Measurements from ENCODE around the gene RCHY1.
"Not testable (repeated sequence)": the region's sequence is repeated elsewhere in the genome, so short reads cannot be mapped to it uniquely, and the experiment has no call there.

Gene RCHY1

DNA sequence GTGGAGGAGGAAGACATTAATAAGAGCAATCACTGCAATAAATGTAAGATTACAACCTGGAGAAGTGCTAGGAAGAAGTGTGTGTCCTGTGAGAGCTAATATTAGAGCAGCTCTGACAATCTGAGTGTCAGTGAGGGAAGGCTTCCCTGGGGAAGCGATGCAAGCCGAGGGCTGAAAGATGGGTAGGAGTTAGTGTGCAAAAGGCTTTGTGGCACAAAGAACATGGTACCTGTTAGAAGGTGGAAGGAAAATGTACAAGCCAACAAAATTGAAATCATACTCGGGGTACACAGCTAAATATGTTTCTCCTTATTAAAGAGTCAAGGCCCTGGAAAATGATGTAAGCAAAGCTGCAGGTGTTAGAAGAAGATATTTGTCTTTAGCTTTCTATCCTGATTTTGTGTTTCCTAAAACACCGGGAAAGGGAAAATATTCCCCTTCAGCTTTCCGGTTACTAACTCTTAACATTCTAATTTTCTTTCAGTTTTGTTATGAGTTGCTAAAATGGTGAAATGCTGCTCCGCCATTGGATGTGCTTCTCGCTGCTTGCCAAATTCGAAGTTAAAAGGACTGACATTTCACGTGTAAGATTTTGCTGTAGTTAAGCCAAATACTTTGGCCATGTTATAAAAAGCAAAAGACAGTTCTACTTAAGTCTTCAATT lies 878 bp upstream of the RCHY1 start:
- no peak for DNase-seq (ENCODE audit: low read depth)

- no peak for DNase-seq (ENCODE audit: low read depth)
Observed at GRCh38 chr4:75513526-75514130, 575 bp downstream of the RCHY1 start.

DNA sequence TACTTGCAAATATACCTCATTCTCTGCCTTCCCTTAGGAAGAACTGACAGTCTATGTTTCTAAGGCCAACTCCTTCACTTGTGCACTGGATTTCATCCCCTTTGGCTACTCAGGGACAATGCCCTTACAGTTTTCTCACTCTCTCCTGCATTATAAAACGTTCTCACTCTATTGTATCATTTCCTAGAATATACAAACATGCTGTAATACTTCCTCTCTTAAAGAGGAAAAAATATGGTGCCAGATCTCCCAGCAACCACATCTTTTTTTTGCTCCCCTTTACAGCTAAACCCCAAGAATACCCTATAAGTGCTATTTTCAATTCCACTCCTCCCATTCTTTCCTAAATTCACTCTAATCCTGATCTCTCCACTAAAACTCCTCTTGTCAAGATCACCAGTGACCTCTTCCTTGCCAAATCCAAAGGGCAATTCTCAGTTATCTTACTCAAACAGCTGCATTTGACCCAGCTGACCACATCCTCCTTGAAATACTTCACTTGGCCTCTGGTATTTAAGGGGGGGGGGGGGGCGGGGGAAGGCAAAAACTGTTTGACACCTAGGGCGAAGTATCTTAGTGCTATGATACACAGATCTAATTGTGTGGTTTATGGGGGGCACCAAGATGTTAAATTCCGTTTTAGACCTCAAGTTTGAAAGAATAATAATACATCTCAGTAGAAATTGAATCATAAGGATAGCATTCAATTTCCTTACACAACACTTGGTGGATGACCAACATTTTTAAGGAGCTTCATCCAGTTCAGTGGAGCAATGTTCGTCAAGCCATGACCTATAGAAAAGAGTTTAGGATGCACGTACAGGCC lies 1.6 kb downstream of the RCHY1 start:
- DNase-seq (ENCODE audit: low read depth) = no peak

DNA sequence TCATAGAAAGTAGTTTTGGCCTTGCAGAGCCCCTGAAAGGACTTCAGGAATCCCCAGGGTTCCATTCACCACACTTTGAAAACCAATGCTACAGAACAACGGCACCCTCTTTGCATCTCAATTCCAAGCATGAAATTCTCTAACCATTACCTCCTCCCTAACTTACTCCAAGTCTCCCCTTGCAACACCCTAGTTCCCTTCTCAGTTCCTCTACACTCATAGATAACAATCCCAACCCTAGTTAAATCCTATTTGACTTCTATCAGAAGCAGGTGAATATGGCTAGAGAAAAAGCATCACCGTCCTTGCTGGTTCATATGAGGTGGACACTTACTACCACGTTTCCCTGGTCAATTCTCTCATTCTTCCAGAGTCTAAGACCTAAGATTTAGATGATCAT lies 2.4 kb downstream of the RCHY1 start:
- no peak for DNase-seq (ENCODE audit: low read depth)

- DNase-seq (ENCODE audit: low read depth) = not testable (repeated sequence)
Observed at GRCh38 chr4:75509592-75509991, 4.6 kb downstream of the RCHY1 start.

DNA sequence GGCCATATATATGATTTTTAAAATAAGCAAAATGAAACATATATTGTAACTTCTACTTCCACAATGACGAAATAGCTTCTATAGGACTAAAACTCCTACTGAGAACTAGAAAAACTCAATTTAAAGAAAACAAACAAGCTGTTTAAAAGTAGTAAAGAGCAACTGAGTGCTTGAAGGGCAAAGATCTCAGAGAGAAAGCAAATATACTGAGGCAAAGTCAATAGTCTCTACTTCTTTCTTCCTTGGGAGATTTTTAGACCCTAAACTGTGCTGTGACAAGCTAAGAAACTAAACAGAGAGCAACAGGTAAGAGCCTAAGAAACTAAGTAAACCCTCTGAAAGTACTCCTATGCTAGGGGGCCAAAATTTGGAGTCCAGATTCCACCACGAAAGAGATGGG lies 8.6 kb downstream of the RCHY1 start:
- DNase-seq (ENCODE audit: low read depth) = no peak

- no peak for DNase-seq (ENCODE audit: low read depth)
Observed at GRCh38 chr4:75502671-75503070, 11.5 kb downstream of the RCHY1 start.

DNA sequence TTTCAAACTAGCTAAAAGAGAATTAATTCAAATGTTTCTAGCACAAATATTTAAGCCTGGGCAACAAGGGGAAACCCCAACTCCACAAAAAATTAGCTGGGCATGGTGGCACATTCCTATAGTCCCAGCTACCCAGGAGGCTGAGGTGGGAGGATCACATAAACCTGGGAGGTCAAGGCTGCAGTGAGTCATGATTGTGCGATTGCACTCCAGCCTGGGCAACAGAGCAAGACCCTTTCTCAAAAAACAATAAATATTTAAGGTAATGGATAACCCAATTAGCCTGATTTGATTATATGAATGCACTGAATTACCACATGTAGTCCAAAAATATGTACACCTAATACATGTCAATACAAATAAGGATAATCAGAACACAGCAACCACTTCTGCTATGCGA lies 14.3 kb downstream of the RCHY1 start:
- no peak for DNase-seq (ENCODE audit: low read depth)

DNA sequence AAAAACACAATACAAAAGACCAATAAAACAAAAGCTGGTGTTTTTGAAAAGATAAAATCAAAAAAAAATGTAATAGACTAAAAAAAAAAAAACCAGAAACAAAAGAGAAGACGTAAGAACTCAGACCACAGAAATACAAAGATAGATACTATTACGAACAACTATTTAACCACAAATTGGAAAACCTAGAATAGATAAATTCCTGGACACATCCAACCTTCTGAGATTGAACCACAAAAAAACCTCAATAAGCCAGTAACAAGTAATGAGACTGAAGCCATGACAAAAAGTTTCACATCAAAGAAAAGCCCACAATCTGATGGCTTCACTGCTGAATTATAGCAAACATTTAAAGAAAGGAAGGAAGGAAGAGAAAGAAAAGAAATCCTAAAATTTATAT lies 16.2 kb downstream of the RCHY1 start:
- no peak for DNase-seq (ENCODE audit: low read depth)

GRCh38 chr4:75497133-75497532 lies 17.1 kb downstream of the RCHY1 start:
- DNase-seq (ENCODE audit: low read depth) = no peak

DNA sequence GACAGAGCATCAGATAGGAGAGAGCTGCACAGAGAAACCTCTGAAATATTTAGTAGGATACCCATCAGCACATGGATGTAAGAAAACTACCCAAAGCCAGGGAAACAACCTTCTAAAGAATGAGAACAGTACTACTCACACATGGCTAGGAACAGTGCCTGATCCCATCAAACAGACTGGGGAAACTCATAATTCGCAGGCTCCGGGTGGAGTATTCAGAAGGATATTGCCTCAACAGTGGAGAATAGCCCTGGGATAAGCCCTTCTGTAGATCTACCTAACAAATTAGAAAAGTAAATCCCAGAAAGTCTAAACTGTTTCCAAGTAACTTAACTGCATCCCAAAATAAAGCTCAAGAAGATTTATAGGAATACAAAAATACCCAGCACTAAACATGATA lies 17.8 kb downstream of the RCHY1 start:
- DNase-seq (ENCODE audit: low read depth) = no peak

- DNase-seq (ENCODE audit: low read depth) = no peak
Observed at GRCh38 chr4:75495476-75495875, 18.7 kb downstream of the RCHY1 start.

DNA sequence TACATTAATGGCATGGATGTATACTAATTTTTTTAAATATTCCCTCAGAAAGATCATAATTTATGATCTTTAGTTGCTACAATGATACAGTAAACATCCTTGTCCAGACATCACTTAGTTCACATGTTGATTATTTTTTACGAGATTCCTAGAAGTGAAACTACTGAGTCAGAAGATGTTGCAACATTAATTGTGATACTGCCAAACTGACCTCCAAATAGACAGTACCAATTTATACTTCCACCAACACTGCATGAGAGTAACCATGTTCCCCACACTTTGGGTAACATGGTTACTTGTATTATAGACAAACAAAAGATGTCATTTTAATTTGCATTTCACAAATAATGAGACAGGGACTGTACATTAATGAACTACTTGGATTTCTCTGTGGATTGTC lies 19.6 kb downstream of the RCHY1 start:
- no peak for DNase-seq (ENCODE audit: low read depth)

- no peak for DNase-seq (ENCODE audit: low read depth)
Observed at GRCh38 chr4:75490155-75490554, 24.0 kb downstream of the RCHY1 start.

DNA sequence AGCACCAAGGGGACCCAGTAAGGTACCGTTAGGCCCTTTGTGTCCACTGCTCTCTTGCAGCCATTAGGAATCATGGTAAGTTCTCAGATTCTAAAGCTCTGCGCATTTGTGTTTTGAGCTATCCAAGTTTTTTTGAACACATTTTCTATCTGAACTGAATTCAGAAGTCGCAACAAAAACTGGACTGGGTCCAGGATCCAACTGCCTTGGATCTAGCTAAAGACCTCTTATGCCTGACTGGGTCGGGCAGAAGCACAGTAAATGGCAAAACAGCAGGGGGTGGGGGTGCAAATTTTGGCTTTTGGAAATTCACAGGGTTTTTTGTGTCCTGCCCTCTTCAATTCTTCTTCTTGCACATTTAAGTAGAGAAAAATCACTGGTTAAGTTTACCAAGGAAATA lies 30.0 kb downstream of the RCHY1 start:
- DNase-seq (ENCODE audit: low read depth) = no peak

DNA sequence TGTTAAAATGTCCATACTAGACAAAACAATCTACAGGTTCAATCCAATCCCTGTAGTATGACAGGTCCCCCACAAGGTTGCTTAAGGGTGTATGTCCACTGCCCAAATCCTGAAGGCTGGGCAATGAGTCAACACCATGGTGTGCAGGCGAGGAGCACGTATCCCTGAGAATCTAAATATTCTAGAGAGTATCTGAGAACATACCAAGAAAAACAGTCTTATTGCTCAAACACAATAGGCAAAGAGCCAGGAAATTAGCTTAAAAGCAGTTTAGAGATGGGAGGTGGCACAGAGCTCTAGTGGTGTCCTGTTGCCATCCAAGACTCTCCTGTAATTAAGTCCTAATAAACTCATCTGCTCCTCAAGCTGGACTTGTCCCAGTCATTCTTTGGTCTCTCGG lies 37.0 kb downstream of the RCHY1 start:
- DNase-seq (ENCODE audit: low read depth) = no peak

GRCh38 chr4:75470738-75471137 lies 43.5 kb downstream of the RCHY1 start:
- DNase-seq (ENCODE audit: low read depth) = no peak

DNA sequence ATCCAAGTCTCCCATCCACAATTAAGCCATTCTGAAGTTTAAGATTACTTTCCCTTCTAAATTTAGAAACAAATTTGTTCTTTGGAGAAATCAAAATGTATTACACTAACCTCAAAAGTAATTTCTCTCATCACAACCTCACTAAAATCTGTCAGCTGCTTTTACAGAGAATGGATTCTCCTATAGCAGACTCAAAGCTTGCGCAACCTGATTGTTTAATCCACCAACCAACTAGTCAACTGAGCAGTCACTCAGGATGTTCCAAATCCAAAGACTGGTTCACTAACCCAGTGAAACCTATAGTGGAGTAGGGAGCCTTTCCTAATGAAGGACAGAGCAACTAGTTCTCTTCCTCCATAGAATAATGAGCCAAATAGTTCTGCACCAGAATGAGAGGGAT lies 44.3 kb downstream of the RCHY1 start:
- DNase-seq (ENCODE audit: low read depth) = no peak

DNA sequence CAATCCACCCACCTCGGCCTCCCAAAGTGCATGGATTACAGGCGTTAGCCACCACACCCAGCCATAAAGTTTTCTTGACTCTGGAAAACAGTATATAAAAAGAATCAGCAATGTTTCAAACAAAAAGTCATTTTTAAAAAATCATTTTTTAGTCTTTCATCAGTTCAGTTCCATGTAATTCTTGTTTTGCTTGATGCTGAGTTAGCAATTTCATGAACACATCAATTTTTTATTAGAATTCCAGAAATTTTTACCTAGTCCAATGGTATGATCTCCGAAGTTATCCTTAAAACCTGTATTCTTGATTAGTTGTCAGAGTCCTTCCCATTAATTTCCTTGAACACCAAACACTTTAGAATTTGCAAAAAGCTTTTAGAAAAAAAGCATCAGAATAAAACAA lies 56.8 kb downstream of the RCHY1 start:
- DNase-seq (ENCODE audit: low read depth) = no peak

DNA sequence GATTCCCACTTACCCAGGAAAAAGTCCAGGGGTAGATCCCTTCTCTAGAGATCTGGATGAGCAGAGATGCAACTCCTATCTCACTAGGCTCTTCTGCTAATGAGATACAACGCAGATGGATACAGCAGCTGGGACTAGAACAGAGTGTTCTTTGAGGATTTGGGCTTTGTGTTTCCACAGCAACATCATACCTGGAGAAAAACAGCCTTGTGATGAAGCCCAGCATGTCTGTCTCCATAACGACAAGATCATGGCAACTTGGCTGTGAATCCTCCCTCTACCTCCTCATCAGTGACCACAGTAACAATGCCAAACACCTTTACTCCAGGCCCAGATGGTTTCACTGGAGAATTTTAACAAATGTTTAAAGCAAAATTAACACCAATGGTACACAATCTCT lies 80.1 kb downstream of the RCHY1 start:
- DNase-seq (ENCODE audit: low read depth) = no peak

GRCh38 chr4:75432683-75433082 lies 81.5 kb downstream of the RCHY1 start:
- no peak for DNase-seq (ENCODE audit: low read depth)

DNA sequence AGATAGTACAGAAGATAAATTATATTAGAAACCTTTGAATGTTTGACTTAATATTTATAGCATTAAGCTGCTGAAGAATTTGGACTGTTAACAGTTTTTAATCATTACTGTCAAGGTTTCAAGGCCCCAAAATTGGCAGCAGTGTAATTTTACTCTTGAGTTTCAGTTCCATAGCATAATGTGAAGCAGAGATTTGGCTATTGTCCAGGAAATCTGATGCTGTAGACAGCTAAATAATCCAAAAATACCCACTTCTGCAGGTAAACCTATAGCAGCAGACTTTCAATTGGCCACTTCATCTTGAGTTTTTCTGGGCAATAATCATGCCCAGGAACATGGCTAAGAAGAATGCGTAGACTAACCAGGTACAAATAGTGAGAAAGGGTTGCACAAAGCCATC lies 85.0 kb downstream of the RCHY1 start:
- DNase-seq (ENCODE audit: low read depth) = no peak

Data from T-helper 22 cell (primary cell).